H9 (cell line): ENCODE data around the gene PHTF1. TPM values are rescaled to one million over a fixed set of nuclear protein-coding genes. Genes with fewer than 3 reads are reported as not detected.

ENCODE experiments used
- DNase-seq: peaks from one replicate; pipeline ENCODE4 v3.0.0-alpha.2; 2017
- H2AFZ ChIP-seq: one replicate; pipeline ENCODE4 v1.6.1; 2013; ENCODE audit warnings: mild to moderate bottlenecking, low read length, control low read depth, moderate library complexity
- H2AK5ac ChIP-seq: 2 replicates; pipeline ENCODE4 v1.6.1; 2013; ENCODE audit warnings: low read length, control low read depth, mixed read lengths; ENCODE audit not compliant: insufficient read length
- H2BK120ac ChIP-seq: one replicate; pipeline ENCODE4 v1.6.1; 2013; ENCODE audit warnings: low read depth, mild to moderate bottlenecking, low read length, control low read depth, inconsistent platforms; ENCODE audit not compliant: poor library complexity, severe bottlenecking
- H2BK12ac ChIP-seq: 2 replicates; pipeline ENCODE4 v1.6.1; 2013; ENCODE audit warnings: low read length, control low read depth, mixed read lengths, low read depth; ENCODE audit not compliant: insufficient read length
- H2BK15ac ChIP-seq: 2 replicates; pipeline ENCODE4 v1.6.1; 2013; ENCODE audit warnings: low read depth, low read length, control low read depth
- H2BK20ac ChIP-seq: one replicate; pipeline ENCODE4 v1.6.1; 2013; ENCODE audit warnings: low read depth, mild to moderate bottlenecking, low read length, control low read depth, inconsistent platforms; ENCODE audit not compliant: poor library complexity, severe bottlenecking
- H2BK5ac ChIP-seq: 2 replicates; pipeline ENCODE4 v1.6.1; 2013; ENCODE audit warnings: low read length, control low read depth, mixed read lengths; ENCODE audit not compliant: insufficient read length
- H3K14ac ChIP-seq: 2 replicates; pipeline ENCODE4 v1.6.1; 2013; ENCODE audit warnings: low read length, control low read depth; ENCODE audit not compliant: insufficient read depth
- H3K18ac ChIP-seq: 2 replicates; pipeline ENCODE4 v1.6.1; 2013; ENCODE audit warnings: low read depth, mild to moderate bottlenecking, mixed read lengths, low read length, control low read depth; ENCODE audit not compliant: insufficient read length
- H3K23ac ChIP-seq: 2 replicates; pipeline ENCODE4 v1.6.1; 2013; ENCODE audit warnings: low read length, control low read depth, mixed read lengths, low read depth; ENCODE audit not compliant: insufficient read length
- H3K23me2 ChIP-seq: 2 replicates; pipeline ENCODE4 v1.6.1; 2013; ENCODE audit warnings: low read depth, mild to moderate bottlenecking, mixed read lengths, low read length, control low read depth; ENCODE audit not compliant: insufficient read length, poor library complexity, severe bottlenecking
- H3K27ac ChIP-seq: 2 replicates; pipeline ENCODE4 v1.5.1; 2013; ENCODE audit warnings: low read length, control low read depth, mixed read lengths, low read depth; ENCODE audit not compliant: insufficient read length
- H3K27me3 ChIP-seq: 2 replicates; pipeline ENCODE4 v1.6.1; 2013; ENCODE audit warnings: low read length, control low read depth, inconsistent platforms; ENCODE audit not compliant: insufficient read depth
- H3K4ac ChIP-seq: 2 replicates; pipeline ENCODE4 v1.6.1; 2013; ENCODE audit warnings: low read depth, mild to moderate bottlenecking, control low read depth, inconsistent platforms, low read length, moderate library complexity
- H3K4me1 ChIP-seq: 2 replicates; pipeline ENCODE4 v1.6.1; 2013; ENCODE audit warnings: low read length, control low read depth, inconsistent platforms; ENCODE audit not compliant: insufficient read depth
- H3K4me2 ChIP-seq: 2 replicates; pipeline ENCODE4 v1.6.1; 2013; ENCODE audit warnings: low read length, control low read depth, mixed read lengths; ENCODE audit not compliant: insufficient read length, insufficient read depth
- H3K56ac ChIP-seq: 2 replicates; pipeline ENCODE4 v1.6.1; 2013; ENCODE audit warnings: low read depth, mild to moderate bottlenecking, mixed read lengths, low read length, control low read depth; ENCODE audit not compliant: insufficient read length
- H3K79me1 ChIP-seq: 2 replicates; pipeline ENCODE4 v1.6.1; 2013; ENCODE audit warnings: low read depth, mild to moderate bottlenecking, moderate library complexity, low read length, control low read depth, inconsistent platforms; ENCODE audit not compliant: insufficient read depth, poor library complexity, severe bottlenecking
- H3K79me2 ChIP-seq: 2 replicates; pipeline ENCODE4 v1.6.1; 2013; ENCODE audit warnings: low read length, control low read depth, inconsistent platforms; ENCODE audit not compliant: insufficient read depth
- H3K9ac ChIP-seq: 2 replicates; pipeline ENCODE4 v1.6.1; 2013; ENCODE audit warnings: low read length, control low read depth, mixed read lengths; ENCODE audit not compliant: insufficient read length; ENCODE audit errors: extremely low read depth
- H3K9me3 ChIP-seq: one replicate; pipeline ENCODE4 v1.6.1; 2013; ENCODE audit warnings: low read depth, low read length, inconsistent platforms; ENCODE audit not compliant: control insufficient read depth
- H3T11ph ChIP-seq: one replicate; pipeline ENCODE4 v1.6.1; 2013; ENCODE audit warnings: mild to moderate bottlenecking, low read length, control low read depth, inconsistent platforms
- H4K20me1 ChIP-seq: one replicate; pipeline ENCODE4 v1.6.1; 2013; ENCODE audit not compliant: control insufficient read depth, insufficient read length, insufficient read depth
- H4K5ac ChIP-seq: 2 replicates; pipeline ENCODE4 v1.6.1; 2013; ENCODE audit warnings: low read depth, mild to moderate bottlenecking, mixed read lengths, low read length, control low read depth; ENCODE audit not compliant: insufficient read length
- H4K8ac ChIP-seq: replicated peaks from 2 replicates; pipeline ENCODE4 v1.6.1; 2013; ENCODE audit warnings: low read length, control low read depth, mixed read lengths, low read depth; ENCODE audit not compliant: insufficient read length
- H4K91ac ChIP-seq: 2 replicates; pipeline ENCODE4 v1.6.1; 2013; ENCODE audit warnings: low read depth, mild to moderate bottlenecking, moderate library complexity, mixed read lengths, low read length, control low read depth; ENCODE audit not compliant: insufficient read length
- H3K27ac Mint-ChIP-seq, 3 experiments: 2 replicates in 2 of 3; 3 replicates in 1 of 3; pipeline ENCODE4 v1.8.0; 2020 to 2021; ENCODE audit warnings: mixed read lengths in 3 of 3, mild to moderate bottlenecking in 1 of 3, moderate library complexity in 1 of 3
- H3K27me3 Mint-ChIP-seq: 2 replicates; pipeline ENCODE4 v1.8.0; 2021; ENCODE audit warnings: low read depth, mild to moderate bottlenecking, moderate library complexity, mixed read lengths
- H3K36me3 Mint-ChIP-seq, 3 experiments: 2 replicates in 2 of 3; 3 replicates in 1 of 3; pipeline ENCODE4 v1.8.0; 2020 to 2021; ENCODE audit warnings: low read depth in 3 of 3, mixed read lengths in 3 of 3; ENCODE audit not compliant: insufficient read depth in 1 of 3
- H3K4me1 Mint-ChIP-seq, 2 experiments: 2 replicates each; pipeline ENCODE4 v1.8.0; 2020; ENCODE audit warnings: mixed read lengths in 2 of 2
- H3K4me3 Mint-ChIP-seq, 2 experiments: 2 replicates in 1 of 2; 3 replicates in 1 of 2; pipeline ENCODE4 v1.8.0; 2020 to 2021; ENCODE audit warnings: mild to moderate bottlenecking in 2 of 2, mixed read lengths in 2 of 2, moderate library complexity in 1 of 2
- H3K9me3 Mint-ChIP-seq, 2 experiments: 2 replicates in 1 of 2; 3 replicates in 1 of 2; pipeline ENCODE4 v1.8.0; 2020; ENCODE audit warnings: mild to moderate bottlenecking in 2 of 2, mixed read lengths in 2 of 2, moderate library complexity in 1 of 2
- CTCF ChIP-seq: fragments of 200-600 bp; sonication (generic); conservative IDR thresholded peaks from 3 replicates; pipeline ENCODE4 v1.8.0; 2021; ENCODE audit warnings: antibody characterized with exemption, mild to moderate bottlenecking
- WGBS: extraction: QIAGEN DNeasy Blood & Tissue Kit; methylation state at CpG from one replicate; pipeline ENCODE4 v1.1.7; 2013; ENCODE audit warnings: missing lambda C conversion rate, low lambda C conversion rate, mixed read lengths; ENCODE audit not compliant: insufficient read length; ENCODE audit errors: extremely low coverage; 5-methylcytosine and 5-hydroxymethylcytosine counted together
- total RNA-seq: library from RNA; stranded (reverse); gene quantifications from 2 replicates; pipeline ENCODE4 v1.2.1, GENCODE V29; 2021

Gene PHTF1
- total RNA-seq, 1 experiment from 2014 or later, result 28.4 TPM

GRCh38 chr1:113761937-113762336 is 2.7 kb upstream of the PHTF1 start:
- 100% methylated on average over 1 of the region's 3 CpGs for WGBS
- Histone ChIP-seq H3K4me1 (no peaks in the 10 kb centered on the region), H4K91ac (no peak overlapping the region), H2BK5ac (no peak overlapping the region), H2BK20ac (no peak overlapping the region), H3K79me2 (no peaks in the 10 kb centered on the region), H3K23ac (no peak overlapping the region), H3K9ac (no peak overlapping the region), H3K27me3 (no peaks in the 10 kb centered on the region), H2BK120ac (no peak overlapping the region), H3K27ac (no peak overlapping the region), H3K23me2 (peaks cover 13% of the 10 kb centered on the region), H3T11ph (no peak overlapping the region), H3K4ac (no peak overlapping the region), H3K56ac (no peak overlapping the region), H2AK5ac (no peak overlapping the region), H3K9me3 (no peaks in the 10 kb centered on the region), H2BK15ac (no peak overlapping the region), H2AFZ (no peak overlapping the region), H4K5ac (no peak overlapping the region), H3K79me1 (no peaks in the 10 kb centered on the region), H4K20me1 (no peaks in the 10 kb centered on the region), H3K18ac (no peak overlapping the region), H4K8ac (no peak overlapping the region), H3K4me2 (no peak overlapping the region), H2BK12ac (no peak overlapping the region), H3K14ac (no peak overlapping the region)
- peaks cover 23 to 29% of the 10 kb centered on the region in 2 experiments for H3K4me1 Mint-ChIP-seq
- no peak overlapping the region for H3K4me3 Mint-ChIP-seq
- H3K36me3 Mint-ChIP-seq, result peaks cover 8 to 22% (median 16%) of the 10 kb centered on the region in 3 experiments; a peak in 6 of 7 replicates
- no peak overlapping the region for H3K27ac Mint-ChIP-seq
- no peaks in the 10 kb centered on the region for H3K9me3 Mint-ChIP-seq
- H3K27me3 Mint-ChIP-seq, result no peaks in the 10 kb centered on the region; the same call in 1 of the 2 replicates
- DNase-seq, result no peak
- no peak for TF ChIP-seq CTCF
